Hypothalamus (tissue), 51 donors: ENCODE data around the gene IFT88.

Source experiments
- DNase-seq, 51 donors: peaks; one replicate each; lab custom pipeline; 2025; lab: John Stamatoyannopoulos, UW

Gene IFT88

GRCh38 chr13:20711301-20712044 is 144.5 kb downstream of the IFT88 start:
- DNase-seq: no peak

DNA sequence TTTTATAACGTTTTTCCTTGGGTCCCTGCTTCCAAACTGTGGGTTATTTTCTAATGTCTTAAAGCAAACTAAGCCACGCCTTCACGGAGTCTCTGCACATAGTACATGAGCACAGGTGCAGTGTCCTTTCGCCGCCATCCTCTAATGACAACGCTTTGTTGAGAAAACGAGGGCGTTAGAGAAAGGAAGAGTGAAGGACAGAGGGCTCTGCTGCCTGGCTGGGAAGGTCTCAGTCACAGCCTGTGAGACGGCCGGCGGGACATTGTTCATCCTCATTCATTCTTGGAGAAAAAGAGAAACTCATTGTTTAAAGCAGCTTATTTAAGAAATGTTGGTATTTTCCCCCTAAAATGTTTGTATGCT is 146.0 kb downstream of the IFT88 start:
- peak in 1 of 51 donors; percentile 14 for DNase-seq

GRCh38 chr13:20713751-20714150 is 146.8 kb downstream of the IFT88 start:
- peak in 27 of 51 donors; percentile 9 to 69 (median 34) for DNase-seq

DNA sequence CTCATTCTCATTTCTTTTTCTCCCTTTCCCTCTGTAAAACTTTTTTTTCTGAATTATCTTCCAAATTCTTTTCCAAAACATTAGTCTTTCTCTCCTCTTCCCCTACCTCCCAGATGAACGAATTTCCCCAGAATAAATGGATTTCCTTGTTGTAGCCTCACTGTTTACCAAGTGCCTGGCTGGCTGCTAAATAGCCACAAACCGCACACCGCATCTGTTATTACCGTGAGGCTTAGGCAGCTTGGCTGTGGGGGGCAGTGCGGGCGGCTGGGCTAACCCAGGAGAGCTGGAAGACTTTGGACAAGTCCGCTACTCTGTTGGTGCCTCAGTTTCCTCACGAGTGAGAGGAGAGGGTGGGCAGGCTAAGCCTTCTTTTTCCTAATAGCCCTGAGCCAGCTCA is 147.2 kb downstream of the IFT88 start:
- peak in 4 of 51 donors; percentile 24 to 54 (median 48) for DNase-seq

DNA sequence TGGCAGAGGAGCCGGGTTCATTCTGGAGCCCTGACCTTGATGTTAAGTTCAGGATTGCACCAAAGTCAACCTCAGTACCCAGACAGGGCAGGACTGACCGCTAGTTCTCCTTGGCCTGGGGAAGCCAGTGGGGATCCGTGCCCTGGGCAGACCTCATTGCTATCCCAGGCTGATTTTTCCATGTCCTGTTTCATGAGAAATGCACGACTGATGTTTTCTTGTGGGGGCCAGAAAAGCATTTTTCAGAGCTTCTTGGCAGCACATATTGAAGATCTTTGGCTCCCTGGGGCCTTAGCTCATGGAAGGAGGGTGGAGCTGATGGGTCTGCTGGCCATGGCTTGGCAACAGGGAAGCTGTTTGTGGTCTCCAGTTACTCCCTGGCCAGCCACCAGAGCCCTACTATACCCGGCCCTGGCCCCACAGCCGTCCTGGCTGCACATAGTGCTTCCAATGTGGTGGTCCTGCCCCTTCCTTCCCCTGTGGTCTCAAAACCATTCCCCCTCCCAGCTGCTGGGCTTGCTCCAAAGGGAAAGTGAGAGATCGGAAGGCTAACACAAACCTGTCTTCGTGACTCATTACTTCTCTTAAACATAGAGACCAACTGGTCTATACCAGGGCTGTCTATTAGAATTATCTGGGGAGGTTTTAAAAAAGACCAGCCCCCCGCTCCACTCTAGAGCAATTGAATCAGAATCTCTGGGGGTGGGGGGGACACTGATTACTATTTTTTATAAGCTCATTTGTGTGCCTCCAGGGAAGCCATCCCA is 147.8 kb downstream of the IFT88 start:
- peak in 3 of 51 donors; percentile 12 to 54 (median 39) for DNase-seq

GRCh38 chr13:20715330-20715712 is 148.4 kb downstream of the IFT88 start:
- DNase-seq: no peak

DNA sequence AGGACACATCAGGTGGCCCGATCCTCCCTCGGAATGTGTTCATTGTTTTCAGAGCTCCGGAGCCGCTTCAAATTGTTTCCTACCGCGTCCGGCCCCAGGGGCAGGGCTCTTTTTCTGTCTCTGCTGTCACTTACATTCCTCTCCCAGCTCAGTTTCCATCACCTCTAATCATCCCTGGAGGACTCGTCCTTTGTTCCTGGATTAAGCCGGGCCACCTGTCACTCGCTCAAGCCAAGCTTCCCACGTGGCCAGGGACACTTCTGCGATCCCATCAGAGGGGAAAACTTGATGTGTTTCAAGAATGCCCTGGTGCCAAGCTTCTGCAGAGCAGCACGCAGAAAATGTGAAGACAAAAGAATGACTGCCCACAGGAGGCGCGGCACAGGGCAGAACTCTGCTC is 150.0 kb downstream of the IFT88 start:
- DNase-seq: no peak

GRCh38 chr13:20717581-20718542 is 150.9 kb downstream of the IFT88 start:
- DNase-seq: no peak

DNA sequence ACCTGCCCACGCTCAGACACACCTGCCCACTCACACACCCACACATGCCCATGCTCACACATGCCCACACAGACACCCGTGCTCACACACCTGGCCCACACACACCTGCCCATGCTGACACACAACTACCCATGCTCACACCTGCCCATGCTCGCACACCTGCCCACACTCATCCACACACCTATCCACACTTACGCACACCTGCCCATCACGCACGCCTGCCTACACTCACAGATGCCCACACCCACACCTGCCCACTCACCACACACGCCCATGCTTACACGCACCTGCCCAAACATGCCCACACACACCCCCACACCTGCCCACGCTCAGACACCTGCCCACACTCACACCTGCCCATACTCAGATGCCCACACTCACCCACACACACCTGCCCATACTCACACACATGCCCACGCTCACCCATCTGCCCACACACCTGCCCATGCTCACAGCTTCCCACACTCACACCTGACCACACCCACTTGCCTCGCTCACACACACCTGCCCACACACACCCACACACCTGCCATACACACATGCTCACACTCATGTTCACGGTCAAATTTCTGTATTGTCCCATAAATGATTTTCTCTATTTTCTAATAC is 152.1 kb downstream of the IFT88 start:
- DNase-seq: no peak

- no peak for DNase-seq
Measured at GRCh38 chr13:20719783-20720182, 152.8 kb downstream of the IFT88 start.

GRCh38 chr13:20720499-20720898 is 153.5 kb downstream of the IFT88 start:
- no peak for DNase-seq

- DNase-seq: no peak
Measured at GRCh38 chr13:20721058-20721453, 154.1 kb downstream of the IFT88 start.

GRCh38 chr13:20721454-20722357 is 154.7 kb downstream of the IFT88 start:
- DNase-seq: peak in 8 of 51 donors; percentile 23 to 72 (median 44)

- DNase-seq: no peak
Measured at GRCh38 chr13:20727856-20728255, 160.9 kb downstream of the IFT88 start.

GRCh38 chr13:20728579-20729311 is 161.8 kb downstream of the IFT88 start:
- DNase-seq: no peak

DNA sequence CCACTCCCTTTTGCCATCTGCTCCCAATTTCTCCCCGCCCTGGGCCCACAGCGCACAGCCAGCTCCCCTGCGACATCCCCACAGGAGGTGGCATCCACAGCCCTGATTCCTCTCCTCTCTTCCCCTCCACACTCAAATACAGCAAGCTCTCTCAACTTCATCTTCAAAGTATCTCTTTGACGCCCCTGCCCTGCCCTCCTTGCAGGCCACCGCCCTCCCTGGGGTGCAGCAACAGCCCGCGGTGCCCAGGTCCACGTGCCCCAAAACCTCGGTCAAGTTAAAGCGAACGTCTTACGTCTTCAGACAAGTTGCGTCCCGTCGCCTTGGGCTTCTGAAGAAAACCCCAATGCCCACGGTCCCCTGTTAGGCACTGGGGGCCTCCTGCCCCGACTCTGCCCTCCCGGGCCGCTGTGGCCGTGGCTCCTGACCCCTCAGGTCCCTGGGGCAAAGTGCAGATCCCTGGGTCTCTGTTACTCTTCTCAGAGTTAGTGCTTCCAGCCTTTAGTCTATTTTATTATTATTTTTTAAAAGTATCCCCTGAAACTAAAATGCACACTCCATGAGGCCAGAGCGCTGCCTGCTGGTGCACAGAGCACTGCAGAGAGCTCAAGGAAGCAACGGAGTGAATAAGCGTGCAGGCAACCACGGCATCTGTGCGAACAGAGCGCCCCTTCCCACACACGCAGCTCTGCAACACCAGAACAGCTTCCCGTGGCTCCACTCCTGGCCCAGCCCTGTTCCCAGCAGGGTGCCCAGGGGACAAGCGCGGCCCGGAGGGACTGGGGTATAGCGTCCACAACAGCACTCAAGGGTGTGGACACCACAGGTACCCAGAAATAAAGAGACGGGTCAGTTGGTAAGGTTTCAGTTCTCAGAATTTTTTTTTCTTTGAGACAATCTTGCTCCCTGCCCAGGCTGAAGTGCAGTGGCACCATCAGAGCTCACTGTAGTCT is 163.0 kb downstream of the IFT88 start:
- no peak for DNase-seq

DNA sequence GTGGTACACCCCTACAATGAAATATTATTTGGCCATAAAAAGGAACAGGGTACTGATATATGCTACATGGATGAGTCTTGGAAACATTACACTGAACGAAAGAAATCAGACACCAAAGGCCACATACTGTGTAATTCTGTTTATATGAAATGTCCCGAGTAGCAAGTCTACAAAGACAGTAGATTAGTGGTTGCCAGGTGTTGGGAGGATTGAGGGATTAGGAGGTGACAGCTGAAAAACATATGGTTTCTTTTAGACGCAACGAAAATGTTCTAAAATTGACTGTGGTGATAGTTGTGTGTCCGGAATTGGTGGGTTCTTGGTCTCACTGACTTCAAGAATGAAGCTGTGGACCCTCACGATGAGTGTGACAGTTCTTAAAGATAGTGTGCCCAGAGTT is 171.7 kb downstream of the IFT88 start:
- no peak for DNase-seq

- DNase-seq: no peak
Measured at GRCh38 chr13:20740021-20740420, 173.1 kb downstream of the IFT88 start.
